Activated CD4-positive, alpha-beta T cell treated with anti-CD3 and anti-CD28 coated beads for 36 hours (primary cell): ENCODE measurements around the gene MYLK. TPM values are rescaled to one million over a fixed set of nuclear protein-coding genes. Genes with fewer than 3 reads are reported as not detected.

Source experiments
- ATAC-seq: fragments of 200-7000 bp; cut with Tn5 transposase; one replicate; pipeline ENCODE4 v1.10.0; 2021; ENCODE audit warnings: mild to moderate bottlenecking, moderate library complexity
- CTCF ChIA-PET: fragments of 350-600 bp; sonication (Branson Sonifier 250); formaldehyde crosslinking; loops from one replicate; lab custom pipeline; 2021; ENCODE audit warnings: antibody characterized with exemption; lab: Charles Lee
- POLR2A ChIA-PET: fragments of 350-600 bp; sonication (Branson Sonifier 250); formaldehyde crosslinking; loops from one replicate; lab custom pipeline; 2021; ENCODE audit warnings: antibody characterized with exemption, inconsistent platforms; lab: Charles Lee
- DNase-seq: peaks from one replicate; pipeline ENCODE4 v3.0.0-alpha.2; 2020
- H3K27ac Mint-ChIP-seq: one replicate; pipeline ENCODE4 v1.8.0; 2021; ENCODE audit warnings: mixed read lengths
- H3K27me3 Mint-ChIP-seq: one replicate; pipeline ENCODE4 v1.8.0; 2021; ENCODE audit warnings: mixed read lengths
- H3K36me3 Mint-ChIP-seq: one replicate; pipeline ENCODE4 v1.8.0; 2021; ENCODE audit warnings: low read depth, mixed read lengths
- H3K4me1 Mint-ChIP-seq: one replicate; pipeline ENCODE4 v1.8.0; 2021; ENCODE audit warnings: mixed read lengths
- H3K4me3 Mint-ChIP-seq: one replicate; pipeline ENCODE4 v1.8.0; 2021; ENCODE audit warnings: mild to moderate bottlenecking, moderate library complexity, mixed read lengths
- H3K9me3 Mint-ChIP-seq: one replicate; pipeline ENCODE4 v1.8.0; 2021; ENCODE audit warnings: low read depth, mixed read lengths
- intact Hi-C, 2 experiments: fragments of 100-400 bp; cut with DNase I in 1 of 2; cut with micrococcal nuclease in 1 of 2; formaldehyde crosslinking; loops; one replicate each; pipeline versions ENCODE4 v1.14.2 to v1.15.1; 2022 to 2024; cut with DNase I, micrococcal nuclease
- total RNA-seq, 2 experiments: library from RNA; stranded (reverse); gene quantifications; one replicate each; pipeline ENCODE4 v1.2.3, GENCODE V29; 2021

Gene MYLK
- total RNA-seq, 2 experiments from 2014 or later: 0.07 TPM; not detected in 1

DNA sequence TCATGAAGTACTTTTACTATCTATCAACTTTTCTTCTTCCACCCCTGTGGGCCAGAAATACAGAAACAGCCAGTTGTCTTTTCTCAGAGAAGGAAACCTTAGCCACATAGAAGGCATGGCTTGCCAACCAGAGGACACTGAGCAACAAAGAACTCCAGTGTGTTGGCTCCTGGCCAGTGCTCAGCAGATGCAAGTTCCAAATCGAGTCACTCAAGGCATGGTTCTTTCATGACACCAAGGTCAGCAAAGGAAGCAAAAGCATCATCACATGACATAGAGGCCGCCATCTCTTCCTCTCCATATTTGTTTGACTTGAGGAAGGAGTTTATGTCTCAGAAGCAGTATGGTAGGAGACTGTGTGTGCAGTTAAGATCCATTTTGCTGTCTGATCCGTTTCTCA lies 92.2 kb downstream of the MYLK start:
- ChIA-PET CTCF (no interaction called here), POLR2A (no interaction called here)
- no peaks in the 10 kb centered on the region for H3K36me3 Mint-ChIP-seq
- peaks cover 13% of the 10 kb centered on the region for H3K27me3 Mint-ChIP-seq
- H3K27ac Mint-ChIP-seq: no peak overlapping the region
- H3K4me1 Mint-ChIP-seq: no peaks in the 10 kb centered on the region
- H3K9me3 Mint-ChIP-seq: no peaks in the 10 kb centered on the region
- ATAC-seq (no peak), DNase-seq (no peak)
- intact Hi-C loops: no loop called here
- H3K4me3 Mint-ChIP-seq: no peak overlapping the region

DNA sequence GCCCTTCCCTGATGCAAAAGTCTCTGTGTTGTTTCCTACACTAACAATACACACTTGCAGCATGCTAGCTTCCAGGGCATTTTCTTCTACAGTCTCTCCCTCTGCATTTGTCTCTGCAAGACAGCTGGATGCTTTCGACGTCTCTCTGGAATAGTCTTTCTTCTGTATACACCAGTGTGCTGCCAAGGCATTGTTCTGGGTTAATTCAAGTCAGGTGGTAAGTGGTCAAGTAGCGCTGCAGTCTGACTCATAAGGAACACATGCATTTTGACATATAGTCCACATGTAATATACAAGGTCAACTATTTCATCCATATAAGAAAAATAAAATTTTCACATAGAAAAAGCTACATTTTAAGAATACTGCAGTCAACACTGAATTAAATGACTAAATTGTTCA lies 92.7 kb downstream of the MYLK start:
- no peak for ATAC-seq
- intact Hi-C loops: no loop called here
- H3K4me3 Mint-ChIP-seq: no peak overlapping the region
- no peak for DNase-seq
- H3K27ac Mint-ChIP-seq: no peak overlapping the region
- ChIA-PET CTCF (interaction anchor here (0.7 kb wide), 1 partner anchor 475 kb away, joined by 3 read pairs; no protein-coding TSS in a partner anchor), POLR2A (no interaction called here)
- no peaks in the 10 kb centered on the region for H3K36me3 Mint-ChIP-seq
- peaks cover 13% of the 10 kb centered on the region for H3K27me3 Mint-ChIP-seq
- H3K4me1 Mint-ChIP-seq: no peaks in the 10 kb centered on the region
- no peaks in the 10 kb centered on the region for H3K9me3 Mint-ChIP-seq

DNA sequence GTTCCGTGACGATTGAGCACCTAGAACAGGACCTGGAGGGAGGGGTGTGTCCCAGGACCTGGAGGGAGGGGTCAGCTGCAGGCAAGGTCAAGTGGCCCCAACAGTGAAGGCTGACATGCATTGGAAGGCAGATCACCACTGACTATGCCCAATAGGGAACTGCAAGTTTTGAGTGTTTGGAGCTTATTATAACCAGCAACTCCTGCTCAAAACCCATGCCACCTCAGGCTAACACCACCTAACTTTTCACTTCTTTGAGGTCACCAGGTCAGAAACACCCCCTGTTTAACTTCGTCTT lies 93.1 kb downstream of the MYLK start:
- Mint-ChIP-seq H3K36me3 (no peaks in the 10 kb centered on the region), H3K4me3 (no peak overlapping the region), H3K4me1 (no peaks in the 10 kb centered on the region), H3K9me3 (no peaks in the 10 kb centered on the region), H3K27ac (no peak overlapping the region), H3K27me3 (peaks cover 13% of the 10 kb centered on the region)
- intact Hi-C loops: no loop called here
- DNase-seq: no peak
- ChIA-PET CTCF (interaction anchor here (0.7 kb wide), 1 partner anchor 476 kb away, joined by 3 read pairs; no protein-coding TSS in a partner anchor), POLR2A (no interaction called here)
- ATAC-seq: no peak

DNA sequence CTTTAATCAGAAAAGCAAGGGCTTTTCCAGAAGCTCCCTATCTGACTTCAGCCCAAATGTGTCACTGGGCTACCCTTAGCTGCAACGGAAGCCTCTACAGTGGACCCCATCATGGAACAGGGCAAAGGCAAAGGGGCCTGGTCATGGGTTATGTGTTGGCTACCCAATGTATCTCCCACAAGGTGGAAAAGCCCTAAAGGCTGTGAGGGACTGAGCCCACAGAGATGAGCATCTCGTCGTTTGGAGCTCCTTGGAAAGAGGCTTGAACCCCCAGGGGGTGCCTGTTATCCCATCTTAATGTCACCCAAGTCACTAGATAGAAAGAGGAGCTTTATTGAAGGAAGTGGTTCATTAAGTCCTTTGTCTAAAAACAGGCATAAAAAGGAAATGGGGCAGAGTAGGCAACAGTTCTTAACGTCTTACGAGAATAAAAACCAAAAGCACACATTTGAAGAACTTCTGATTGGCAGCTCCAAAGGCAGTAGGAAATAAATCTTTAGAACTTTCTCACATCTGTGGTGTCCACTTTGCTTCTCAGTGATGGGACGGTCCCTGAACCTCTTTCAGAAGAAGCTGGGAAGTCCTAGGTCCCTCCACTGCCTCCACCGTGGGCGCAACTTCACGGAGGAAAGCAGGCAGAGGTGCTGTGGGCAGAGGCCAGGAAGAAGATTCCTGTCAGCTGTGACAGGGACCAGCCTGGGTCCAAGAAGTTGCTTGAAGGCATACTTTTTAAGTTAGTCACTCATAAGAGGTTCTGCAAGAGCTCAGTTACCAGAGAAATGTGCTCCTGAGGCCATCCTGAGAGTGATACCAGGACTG lies 93.7 kb downstream of the MYLK start:
- DNase-seq (no peak), ATAC-seq (no peak)
- Mint-ChIP-seq H3K4me3 (no peak overlapping the region), H3K27me3 (peaks cover 13% of the 10 kb centered on the region), H3K9me3 (no peaks in the 10 kb centered on the region), H3K36me3 (no peaks in the 10 kb centered on the region), H3K4me1 (no peaks in the 10 kb centered on the region), H3K27ac (no peak overlapping the region)
- ChIA-PET POLR2A (no interaction called here), CTCF (interaction anchor here (0.7 kb wide), 2 partner anchors 476 to 1420 kb away, joined by 3 to 5 read pairs; no protein-coding TSS in a partner anchor)
- intact Hi-C loops: no loop called here

DNA sequence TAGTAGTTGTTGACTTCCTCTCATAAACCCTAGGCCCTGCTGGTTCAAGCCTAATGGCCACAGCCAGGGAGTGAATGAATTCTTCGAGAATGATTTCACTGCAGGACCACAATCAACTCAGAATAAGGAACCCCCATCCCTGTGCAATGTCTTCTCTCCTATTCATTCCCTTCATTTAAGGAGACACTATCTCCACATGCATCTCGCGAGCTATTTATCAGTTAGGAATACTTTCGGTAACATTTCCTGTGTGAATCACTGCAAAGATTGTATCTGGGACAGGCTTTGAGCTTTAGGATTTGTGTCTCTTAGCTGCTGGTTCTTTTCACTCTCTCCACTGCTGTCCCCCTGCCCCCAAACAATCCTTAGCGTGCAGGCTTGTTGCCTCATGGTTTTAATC lies 94.4 kb downstream of the MYLK start:
- H3K4me3 Mint-ChIP-seq: no peak overlapping the region
- DNase-seq: no peak
- H3K36me3 Mint-ChIP-seq: no peaks in the 10 kb centered on the region
- peaks cover 13% of the 10 kb centered on the region for H3K27me3 Mint-ChIP-seq
- intact Hi-C loops: no loop called here
- no peak overlapping the region for H3K27ac Mint-ChIP-seq
- no peaks in the 10 kb centered on the region for H3K9me3 Mint-ChIP-seq
- H3K4me1 Mint-ChIP-seq: no peaks in the 10 kb centered on the region
- ChIA-PET CTCF (interaction anchor here (0.7 kb wide), 1 partner anchor 1420 kb away, joined by 5 read pairs; no protein-coding TSS in a partner anchor), POLR2A (no interaction called here)
- ATAC-seq: no peak

GRCh38 chr3:123789160-123789559 lies 95.0 kb downstream of the MYLK start:
- peaks cover 13% of the 10 kb centered on the region for H3K27me3 Mint-ChIP-seq
- H3K27ac Mint-ChIP-seq: no peak overlapping the region
- intact Hi-C loops: no loop called here
- no peaks in the 10 kb centered on the region for H3K36me3 Mint-ChIP-seq
- CTCF ChIA-PET: no interaction called here
- ATAC-seq (no peak), DNase-seq (no peak)
- H3K4me3 Mint-ChIP-seq: no peak overlapping the region
- H3K9me3 Mint-ChIP-seq: no peaks in the 10 kb centered on the region
- POLR2A ChIA-PET: no interaction called here
- no peaks in the 10 kb centered on the region for H3K4me1 Mint-ChIP-seq

DNA sequence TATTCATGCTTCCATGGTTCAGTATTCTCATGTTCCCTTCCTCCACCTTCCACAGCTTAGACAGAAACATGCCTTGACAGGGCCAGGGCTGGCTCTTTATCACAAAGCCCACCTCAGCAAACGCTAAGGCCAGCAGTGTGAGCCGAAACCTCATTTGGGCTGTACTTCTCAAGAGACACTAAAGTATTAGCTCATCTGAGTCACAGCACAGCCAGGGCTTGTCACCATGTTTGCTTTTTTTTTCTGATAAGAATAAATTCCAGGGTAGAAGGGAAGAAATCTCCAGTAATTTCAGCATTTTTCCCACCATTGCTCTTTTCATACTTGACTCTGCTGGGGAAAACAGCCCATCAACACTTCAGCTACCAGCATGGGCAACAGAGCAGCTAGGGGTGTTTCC lies 95.4 kb downstream of the MYLK start:
- CTCF ChIA-PET: no interaction called here
- H3K4me1 Mint-ChIP-seq: no peaks in the 10 kb centered on the region
- no peak overlapping the region for H3K4me3 Mint-ChIP-seq
- H3K9me3 Mint-ChIP-seq: no peaks in the 10 kb centered on the region
- H3K27me3 Mint-ChIP-seq: peaks cover 13% of the 10 kb centered on the region
- intact Hi-C loops: no loop called here
- no peaks in the 10 kb centered on the region for H3K36me3 Mint-ChIP-seq
- no peak overlapping the region for H3K27ac Mint-ChIP-seq
- POLR2A ChIA-PET: no interaction called here
- DNase-seq (no peak), ATAC-seq (no peak)

- no peak overlapping the region for H3K4me3 Mint-ChIP-seq
- DNase-seq: no peak
- ChIA-PET CTCF (no interaction called here), POLR2A (no interaction called here)
- no peak overlapping the region for H3K27ac Mint-ChIP-seq
- no peak for ATAC-seq
- intact Hi-C loops: no loop called here
- no peaks in the 10 kb centered on the region for H3K4me1 Mint-ChIP-seq
- H3K36me3 Mint-ChIP-seq: no peaks in the 10 kb centered on the region
- H3K27me3 Mint-ChIP-seq: peaks cover 5% of the 10 kb centered on the region
- H3K9me3 Mint-ChIP-seq: no peaks in the 10 kb centered on the region
Measured at GRCh38 chr3:123787133-123787532, 97.0 kb downstream of the MYLK start.

DNA sequence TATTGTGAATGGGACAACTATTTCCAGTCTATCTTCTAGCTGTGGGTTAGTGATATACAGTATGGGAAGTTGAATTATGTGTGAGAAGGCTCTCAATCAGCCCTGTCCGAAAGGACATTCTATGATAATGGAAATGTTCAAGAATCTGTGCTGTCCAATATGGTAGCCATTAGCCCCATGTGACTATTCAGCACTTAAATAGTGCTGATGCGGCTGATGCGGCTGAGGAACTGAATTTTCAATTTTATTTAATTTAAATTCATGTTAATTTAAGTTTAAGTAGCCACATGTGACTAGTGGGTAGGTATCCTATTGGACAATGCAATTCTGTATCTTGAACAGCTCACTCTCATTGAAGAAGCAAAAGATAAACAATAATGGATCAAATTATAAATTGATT lies 98.5 kb downstream of the MYLK start:
- no peak overlapping the region for H3K4me3 Mint-ChIP-seq

DNA sequence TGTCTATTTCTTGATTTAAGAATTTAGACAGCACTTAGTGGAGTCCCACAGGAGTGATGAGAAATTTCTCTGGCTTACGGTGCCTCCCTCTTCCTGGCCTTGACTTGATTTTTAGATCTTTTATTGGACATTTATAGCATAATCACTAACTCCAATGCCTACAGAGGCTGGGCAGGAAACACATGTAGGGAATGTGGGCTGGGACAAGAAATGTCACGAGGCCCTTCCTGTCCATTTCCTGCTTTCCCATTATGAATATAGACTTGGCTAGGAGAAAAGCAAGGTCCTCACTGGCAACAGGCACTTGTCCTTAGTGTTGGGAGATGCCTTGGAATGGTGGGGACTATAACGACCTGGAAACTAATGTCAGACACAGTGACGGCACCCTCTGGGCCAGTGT lies 100.3 kb downstream of the MYLK start:
- intact Hi-C loops: no loop called here
- DNase-seq (no peak), ATAC-seq (no peak)
- ChIA-PET CTCF (no interaction called here), POLR2A (no interaction called here)
- Mint-ChIP-seq H3K36me3 (no peaks in the 10 kb centered on the region), H3K4me1 (no peaks in the 10 kb centered on the region), H3K4me3 (no peak overlapping the region), H3K27me3 (no peaks in the 10 kb centered on the region), H3K27ac (no peak overlapping the region), H3K9me3 (no peaks in the 10 kb centered on the region)

More for the DNA sequence above, 98.5 kb downstream of the MYLK start:
- no peaks in the 10 kb centered on the region for H3K9me3 Mint-ChIP-seq
- no peak for ATAC-seq
- no peaks in the 10 kb centered on the region for H3K4me1 Mint-ChIP-seq
- POLR2A ChIA-PET: no interaction called here
- no peak for DNase-seq
- H3K27ac Mint-ChIP-seq: no peak overlapping the region
- H3K36me3 Mint-ChIP-seq: no peaks in the 10 kb centered on the region
- no peaks in the 10 kb centered on the region for H3K27me3 Mint-ChIP-seq
- intact Hi-C loops: no loop called here
- CTCF ChIA-PET: interaction anchor here (1.3 kb wide), 1 partner anchor 143 kb away, joined by 3 read pairs; no protein-coding TSS in a partner anchor

- Mint-ChIP-seq H3K27me3 (no peaks in the 10 kb centered on the region), H3K4me1 (no peaks in the 10 kb centered on the region), H3K36me3 (no peaks in the 10 kb centered on the region), H3K4me3 (no peak overlapping the region), H3K9me3 (no peaks in the 10 kb centered on the region), H3K27ac (no peak overlapping the region)
- CTCF ChIA-PET: no interaction called here
- DNase-seq: no peak
- intact Hi-C loops: no loop called here
- POLR2A ChIA-PET: no interaction called here
- no peak for ATAC-seq
Measured at GRCh38 chr3:123783050-123783689, 101.0 kb downstream of the MYLK start.

GRCh38 chr3:123782488-123782887 lies 101.6 kb downstream of the MYLK start:
- ChIA-PET CTCF (no interaction called here), POLR2A (no interaction called here)
- no peaks in the 10 kb centered on the region for H3K9me3 Mint-ChIP-seq
- no peaks in the 10 kb centered on the region for H3K4me1 Mint-ChIP-seq
- DNase-seq (no peak), ATAC-seq (no peak)
- H3K4me3 Mint-ChIP-seq: no peak overlapping the region
- no peaks in the 10 kb centered on the region for H3K36me3 Mint-ChIP-seq
- H3K27ac Mint-ChIP-seq: no peak overlapping the region
- no peaks in the 10 kb centered on the region for H3K27me3 Mint-ChIP-seq
- intact Hi-C loops: no loop called here
